SU-DHL-6 (cell line): Measurements from ENCODE around the gene GPX5.

Experiments used
- CTCF ChIP-seq: fragments of 200-600 bp; sonication (generic); IDR thresholded peaks from one replicate; pipeline ENCODE4 v1.5.1; 2017; ENCODE audit warnings: antibody characterized with exemption, mild to moderate bottlenecking, low read length, moderate library complexity; ENCODE audit not compliant: insufficient read depth, poor library complexity, severe bottlenecking
- EZH2phosphoT487 ChIP-seq: fragments of 200-600 bp; sonication (generic), shearing (Covaris generic); conservative IDR thresholded peaks from 2 replicates; pipeline ENCODE4 v1.6.1; 2018; ENCODE audit warnings: mild to moderate bottlenecking, antibody characterized with exemption, low read length, moderate library complexity, mixed read lengths

DNA sequence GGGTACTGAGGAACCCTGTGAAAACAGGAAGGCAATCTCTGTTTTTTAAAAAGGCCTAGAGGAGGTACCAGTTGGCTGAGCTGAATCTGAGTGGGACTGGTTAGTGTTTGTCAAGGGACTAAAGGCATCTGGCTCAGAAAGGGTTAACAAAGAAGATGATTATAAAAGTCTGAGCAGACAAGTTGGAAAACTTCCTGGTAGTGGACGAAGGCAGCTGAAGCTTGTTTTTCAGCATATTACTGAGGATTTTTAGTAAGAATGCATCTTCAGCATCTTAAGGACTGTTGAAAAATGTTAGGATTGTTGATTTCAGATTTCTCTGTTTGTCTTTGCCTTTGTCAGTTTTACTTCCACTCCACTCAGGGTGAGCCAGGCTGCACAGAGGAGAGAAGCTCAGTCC is 5.1 kb downstream of the GPX5 start:
- no peak for TF ChIP-seq CTCF
- TF ChIP-seq EZH2phosphoT487, result no peak
